C4-2B (cell line): ENCODE results near the gene PHAF1.

Experiments used
- CTCF ChIP-seq: fragments of 450-650 bp; conservative IDR thresholded peaks from 2 replicates; pipeline ENCODE4 v1.5.1; 2017; ENCODE audit warnings: mild to moderate bottlenecking
- ZFX ChIP-seq: fragments of 450-650 bp; IDR thresholded peaks from 2 replicates; pipeline ENCODE4 v1.6.1; 2017

- TF ChIP-seq ZFX (no peak), CTCF (no peak)
Observed at GRCh38 chr16:67142342-67142741, 32.6 kb downstream of the PHAF1 start.
